BLaER1 treated with 17β-estradiol and CSF1 and Interleukin-3, amounts not matched to agents 10 nM and 100 nM (cell line): ENCODE results near the gene TANK.
"Not testable (repeated sequence)": the region's sequence is repeated elsewhere in the genome, so short reads cannot be mapped to it uniquely, and the experiment has no call there.

ENCODE experiments used
- H3K27ac ChIP-seq, 11 experiments: shearing (Covaris generic); formaldehyde crosslinking; 2 replicates each; pipeline ENCODE4 v1.8.1; 2022
- H3K27me3 ChIP-seq, 11 experiments: shearing (Covaris generic); formaldehyde crosslinking; 2 replicates each; pipeline ENCODE4 v1.8.1; 2022
- H3K36me3 ChIP-seq, 11 experiments: shearing (Covaris generic); formaldehyde crosslinking; 2 replicates each; pipeline ENCODE4 v1.8.1; 2022
- H3K4me1 ChIP-seq, 10 experiments: shearing (Covaris generic); formaldehyde crosslinking; 2 replicates each; pipeline ENCODE4 v1.8.1; 2022
- H3K4me2 ChIP-seq, 11 experiments: shearing (Covaris generic); formaldehyde crosslinking; 2 replicates each; pipeline ENCODE4 v1.8.1; 2022
- H3K4me3 ChIP-seq, 10 experiments: shearing (Covaris generic); formaldehyde crosslinking; 2 replicates each; pipeline ENCODE4 v1.8.1; 2022
- H3K9ac ChIP-seq, 11 experiments: shearing (Covaris generic); formaldehyde crosslinking; 2 replicates each; pipeline ENCODE4 v1.8.1; 2022
- H3K9me3 ChIP-seq, 11 experiments: shearing (Covaris generic); formaldehyde crosslinking; replicated peaks in 1 of 11; 2 replicates each; pipeline ENCODE4 v1.8.1; 2022
- H4K20me1 ChIP-seq, 11 experiments: shearing (Covaris generic); formaldehyde crosslinking; 2 replicates each; pipeline ENCODE4 v1.8.1; 2022
- Cebpa-rat ChIP-seq, 11 experiments: shearing (Covaris generic); IDR thresholded peaks; 2 replicates each; pipeline ENCODE4 v1.8.1; 2022

The TANK gene

GRCh38 chr2:161131074-161131680, 29.1 kb upstream of the TANK start:
- Histone ChIP-seq H3K9ac (no peak overlapping the region), H3K4me1 (peaks cover 0 to 20% (median 0%) of the 10 kb centered on the region in 10 experiments; a peak in 6 of 20 replicates), H4K20me1 (no peaks in the 10 kb centered on the region), H3K27ac (no peak overlapping the region), H3K4me2 (no peak overlapping the region), H3K4me3 (no peak overlapping the region), H3K9me3 (peaks cover 0 to 6% (median 0%) of the 10 kb centered on the region in 11 experiments; a peak in 3 of 22 replicates), H3K36me3 (no peaks in the 10 kb centered on the region), H3K27me3 (no peaks in the 10 kb centered on the region)
- no peak for TF ChIP-seq Cebpa-rat (IDR thresholded peaks at IDR 0.05)

GRCh38 chr2:161131804-161132203, 28.4 kb upstream of the TANK start:
- H3K27ac ChIP-seq, result no peak overlapping the region
- no peaks in the 10 kb centered on the region for H4K20me1 ChIP-seq
- H3K4me3 ChIP-seq, result no peak overlapping the region
- H3K36me3 ChIP-seq, result no peaks in the 10 kb centered on the region
- peaks cover 0 to 23% (median 0%) of the 10 kb centered on the region in 10 experiments; a peak in 6 of 20 replicates for H3K4me1 ChIP-seq
- H3K9me3 ChIP-seq, result peaks cover 0 to 6% (median 0%) of the 10 kb centered on the region in 11 experiments; a peak in 3 of 22 replicates
- H3K27me3 ChIP-seq, result no peaks in the 10 kb centered on the region
- no peak overlapping the region for H3K4me2 ChIP-seq
- no peak overlapping the region for H3K9ac ChIP-seq
- TF ChIP-seq Cebpa-rat (IDR thresholded peaks at IDR 0.05), result no peak

GRCh38 chr2:161132384-161132783, 27.8 kb upstream of the TANK start:
- H3K4me1 ChIP-seq, result peaks cover 0 to 23% (median 0%) of the 10 kb centered on the region in 10 experiments; a peak in 6 of 20 replicates
- not testable (repeated sequence) for H3K4me3 ChIP-seq, H3K9me3 ChIP-seq, H3K27me3 ChIP-seq, H3K27ac ChIP-seq, H4K20me1 ChIP-seq, H3K36me3 ChIP-seq, H3K9ac ChIP-seq, H3K4me2 ChIP-seq
- peak in 4 of 11 experiments; percentile 19 to 65 (median 50); a peak in 5 of 22 replicates for TF ChIP-seq Cebpa-rat (IDR thresholded peaks at IDR 0.05)

- no peak overlapping the region for H3K27ac ChIP-seq
- no peak for TF ChIP-seq Cebpa-rat (IDR thresholded peaks at IDR 0.05)
- no peak overlapping the region for H3K9ac ChIP-seq
Observed at GRCh38 chr2:161133366-161133765, 26.9 kb upstream of the TANK start.

GRCh38 chr2:161134547-161135518, 25.4 kb upstream of the TANK start:
- H3K36me3 ChIP-seq, result no peaks in the 10 kb centered on the region
- H3K27ac ChIP-seq, result peak overlapping the region in 1 of 11 experiments; percentile 90; a peak in 1 of 22 replicates
- H3K4me2 ChIP-seq, result peak overlapping the region in 2 of 11 experiments; percentile 81 to 97; a peak in 4 of 22 replicates

More at GRCh38 chr2:161133366-161133765, 26.9 kb upstream of the TANK start:
- H3K36me3 ChIP-seq, result no peaks in the 10 kb centered on the region
- H3K4me1 ChIP-seq, result peaks cover 0 to 24% (median 0%) of the 10 kb centered on the region in 10 experiments; a peak in 6 of 20 replicates
- H3K4me3 ChIP-seq, result no peak overlapping the region
- no peaks in the 10 kb centered on the region for H3K27me3 ChIP-seq
- no peak overlapping the region for H3K4me2 ChIP-seq
- H3K9me3 ChIP-seq, result peaks cover 0 to 6% (median 0%) of the 10 kb centered on the region in 11 experiments; a peak in 3 of 22 replicates
- peaks cover 0 to 3% (median 0%) of the 10 kb centered on the region in 11 experiments; a peak in 1 of 22 replicates for H4K20me1 ChIP-seq

GRCh38 chr2:161135951-161136593, 24.2 kb upstream of the TANK start:
- H3K9me3 ChIP-seq, result peaks cover 0 to 6% (median 0%) of the 10 kb centered on the region in 11 experiments; a peak in 3 of 22 replicates
- H3K4me3 ChIP-seq, result peak overlapping the region in 1 of 10 experiments; percentile 69; a peak in 1 of 20 replicates
- no peaks in the 10 kb centered on the region for H3K36me3 ChIP-seq
- H3K4me2 ChIP-seq, result peak overlapping the region in 3 of 11 experiments; percentile 55 to 97 (median 81); a peak in 6 of 22 replicates
- H3K4me1 ChIP-seq, result peaks cover 0 to 36% (median 0%) of the 10 kb centered on the region in 10 experiments; a peak in 7 of 20 replicates
- peaks cover 0 to 20% (median 0%) of the 10 kb centered on the region in 11 experiments; a peak in 3 of 22 replicates for H4K20me1 ChIP-seq
- peak overlapping the region in 3 of 11 experiments; percentile 55 to 89 (median 78); a peak in 6 of 22 replicates for H3K9ac ChIP-seq
- H3K27me3 ChIP-seq, result no peaks in the 10 kb centered on the region
- no peak for TF ChIP-seq Cebpa-rat (IDR thresholded peaks at IDR 0.05)
- peak overlapping the region in 5 of 11 experiments; percentile 20 to 90 (median 70); a peak in 8 of 22 replicates for H3K27ac ChIP-seq

More at GRCh38 chr2:161134547-161135518, 25.4 kb upstream of the TANK start:
- Histone ChIP-seq H3K4me1 (peaks cover 0 to 35% (median 0%) of the 10 kb centered on the region in 10 experiments; a peak in 7 of 20 replicates), H3K9ac (no peak overlapping the region), H3K27me3 (no peaks in the 10 kb centered on the region), H3K9me3 (peaks cover 0 to 6% (median 0%) of the 10 kb centered on the region in 11 experiments; a peak in 3 of 22 replicates), H3K4me3 (no peak overlapping the region), H4K20me1 (peaks cover 0 to 10% (median 0%) of the 10 kb centered on the region in 11 experiments; a peak in 3 of 22 replicates)
- TF ChIP-seq Cebpa-rat (IDR thresholded peaks at IDR 0.05), result no peak

GRCh38 chr2:161136696-161137324, 23.4 kb upstream of the TANK start:
- no peak for TF ChIP-seq Cebpa-rat (IDR thresholded peaks at IDR 0.05)
- Histone ChIP-seq H3K4me3 (peak overlapping the region in 3 of 10 experiments; percentile 48 to 69 (median 63); a peak in 6 of 20 replicates), H4K20me1 (peaks cover 0 to 28% (median 0%) of the 10 kb centered on the region in 11 experiments; a peak in 3 of 22 replicates), H3K9me3 (peaks cover 0 to 6% (median 0%) of the 10 kb centered on the region in 11 experiments; a peak in 3 of 22 replicates), H3K4me1 (peaks cover 0 to 36% (median 0%) of the 10 kb centered on the region in 10 experiments; a peak in 7 of 20 replicates), H3K9ac (peak overlapping the region in 3 of 11 experiments; percentile 55 to 89 (median 78); a peak in 5 of 22 replicates), H3K27me3 (no peaks in the 10 kb centered on the region), H3K27ac (peak overlapping the region in 4 of 11 experiments; percentile 43 to 90 (median 78); a peak in 7 of 22 replicates), H3K36me3 (no peaks in the 10 kb centered on the region), H3K4me2 (peak overlapping the region in 3 of 11 experiments; percentile 55 to 97 (median 95); a peak in 6 of 22 replicates)
